ENCODE measurements around the gene ADGRG6.

Gene ADGRG6

GRCh38 chr6:142359271-142359960 is 57.6 kb downstream of the ADGRG6 start:
- no peak for TF ChIP-seq CTCF (IDR thresholded peaks at IDR 0.05; ENCODE audit: insufficient read depth, low read depth, low read length, missing control alignments)
- no peak for DNase-seq (ENCODE audit: low read depth)

GRCh38 chr6:142361345-142361744 is 59.5 kb downstream of the ADGRG6 start:
- no peak overlapping the region for H3K4me3 ChIP-seq (ENCODE audit: low read length)
- DNase-seq (ENCODE audit: low read depth) = no peak
- no peak for TF ChIP-seq CTCF (IDR thresholded peaks at IDR 0.05; ENCODE audit: insufficient read depth, low read depth, low read length, missing control alignments)

More at GRCh38 chr6:142359271-142359960, 57.6 kb downstream of the ADGRG6 start:
- H3K4me3 ChIP-seq (ENCODE audit: low read length) = no peak overlapping the region

- peak; percentile 86 for DNase-seq (ENCODE audit: low read depth)
- no peak overlapping the region for H3K4me3 ChIP-seq (ENCODE audit: low read length)
- TF ChIP-seq CTCF (IDR thresholded peaks at IDR 0.05; ENCODE audit: insufficient read depth, low read depth, low read length, missing control alignments) = no peak
These were observed 60.3 kb downstream of the ADGRG6 start for GRCh38 chr6:142361779-142362750.

- no peak for TF ChIP-seq CTCF (IDR thresholded peaks at IDR 0.05; ENCODE audit: insufficient read depth, low read depth, low read length, missing control alignments)
- no peak overlapping the region for H3K4me3 ChIP-seq (ENCODE audit: low read length)
- no peak for DNase-seq (ENCODE audit: low read depth)
These were observed 65.3 kb downstream of the ADGRG6 start for GRCh38 chr6:142367061-142367460.

- TF ChIP-seq CTCF (IDR thresholded peaks at IDR 0.05; ENCODE audit: insufficient read depth, low read depth, low read length, missing control alignments) = no peak
- no peak for DNase-seq (ENCODE audit: low read depth)
These were observed 65.8 kb downstream of the ADGRG6 start for GRCh38 chr6:142367501-142368018.

GRCh38 chr6:142369266-142369665 is 67.5 kb downstream of the ADGRG6 start:
- no peak for DNase-seq (ENCODE audit: low read depth)
- TF ChIP-seq CTCF (IDR thresholded peaks at IDR 0.05; ENCODE audit: insufficient read depth, low read depth, low read length, missing control alignments) = no peak
- no peak overlapping the region for H3K4me3 ChIP-seq (ENCODE audit: low read length)

More at GRCh38 chr6:142367501-142368018, 65.8 kb downstream of the ADGRG6 start:
- no peak overlapping the region for H3K4me3 ChIP-seq (ENCODE audit: low read length)
